H1 (cell line): ENCODE data around the gene UMAD1. TPM values are rescaled to one million over a fixed set of nuclear protein-coding genes. Genes with fewer than 3 reads are reported as not detected.

Experiments used
- ASH2L ChIP-seq: fragments of 200-600, 300-600 bp; sonication (generic); IDR thresholded peaks from one replicate; pipeline ENCODE4 v1.7.1; 2017; ENCODE audit warnings: low read length
- CHD7 ChIP-seq: fragments of 300-600 bp; sonication (generic); IDR thresholded peaks from 2 replicates; pipeline ENCODE4 v1.7.1; 2012; ENCODE audit warnings: low read length, moderate library complexity, mild to moderate bottlenecking, inconsistent platforms; ENCODE audit not compliant: insufficient replicate concordance
- EGR1 ChIP-seq: IDR thresholded peaks from 2 replicates; pipeline ENCODE4 v1.6.1; 2011; ENCODE audit warnings: low read depth, low read length, borderline replicate concordance
- FOSL1 ChIP-seq: IDR thresholded peaks from 2 replicates; pipeline ENCODE4 v1.6.1; 2011; ENCODE audit warnings: mild to moderate bottlenecking, low read depth, low read length, moderate library complexity; ENCODE audit not compliant: insufficient read depth
- SIX5 ChIP-seq: IDR thresholded peaks from 2 replicates; pipeline ENCODE4 v1.6.1; 2011; ENCODE audit warnings: mild to moderate bottlenecking, low read depth, low read length
- TAF1 ChIP-seq: IDR thresholded peaks from 2 replicates; pipeline ENCODE4 v1.6.1; 2011; ENCODE audit warnings: mild to moderate bottlenecking, low read depth, low read length
- polyA plus RNA-seq, 7 experiments: library from polyadenylated mRNA; depleted of rRNA in 3 of 7; stranded (reverse) in 5 of 7; unstranded in 2 of 7; fragments of >200 nt in 5 of 7; fragments of 200-250 nt in 2 of 7; gene quantifications; 1 replicate in 5 of 7; 2 replicates in 1 of 7; 4 replicates in 1 of 7; pipeline versions ENCODE4 v1.2.1 to v1.2.3, GENCODE V29; 2011 to 2013; ENCODE audit warnings: missing spikeins in 2 of 7, mixed read lengths in 2 of 7
- total RNA-seq: library from RNA; stranded (reverse); fragmentation: NEBNext Ultra II Directional; extraction: Animal tissue kit (Norgen Biotek cat#: 25700); gene quantifications from 2 replicates; pipeline ENCODE4 v1.2.1, GENCODE V29; 2021

Gene UMAD1
- total and polyA plus RNA-seq, 2 of the 8 experiments (the other 6 are each of a cell fraction or from before 2014, with no cell fraction given), result 10.4 to 12.3 TPM

DNA sequence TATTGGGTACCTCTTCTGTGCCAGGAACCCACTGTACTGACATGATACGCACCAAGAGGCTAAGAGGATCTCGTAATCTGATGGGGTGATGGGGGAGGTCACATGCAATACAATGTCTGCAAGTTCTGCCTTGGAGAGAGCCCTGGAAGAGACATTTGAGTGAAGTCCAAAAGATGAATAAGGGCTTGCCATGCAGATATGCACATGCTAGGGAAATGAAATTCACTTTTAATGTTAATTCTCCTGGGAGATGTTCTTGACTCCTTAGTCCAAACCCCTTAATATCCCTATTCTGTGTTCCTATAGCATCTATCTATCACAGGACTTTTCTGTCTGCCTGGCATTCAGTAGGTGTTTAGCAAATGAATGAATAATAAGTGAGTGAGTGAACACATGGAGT is 274.0 kb downstream of the UMAD1 start (continued):
- no peak for TF ChIP-seq CHD7
- TF ChIP-seq TAF1, result no peak
- no peak for TF ChIP-seq SIX5
- TF ChIP-seq EGR1, result no peak
- no peak for TF ChIP-seq FOSL1
- no peak for TF ChIP-seq ASH2L
